ENCODE measurements around the gene PLXNB1. TPM values are rescaled to one million over a fixed set of nuclear protein-coding genes. Genes with fewer than 3 reads are reported as not detected.

The PLXNB1 gene
- total RNA-seq, 1 donor from 2014 or later: 160 TPM

DNA sequence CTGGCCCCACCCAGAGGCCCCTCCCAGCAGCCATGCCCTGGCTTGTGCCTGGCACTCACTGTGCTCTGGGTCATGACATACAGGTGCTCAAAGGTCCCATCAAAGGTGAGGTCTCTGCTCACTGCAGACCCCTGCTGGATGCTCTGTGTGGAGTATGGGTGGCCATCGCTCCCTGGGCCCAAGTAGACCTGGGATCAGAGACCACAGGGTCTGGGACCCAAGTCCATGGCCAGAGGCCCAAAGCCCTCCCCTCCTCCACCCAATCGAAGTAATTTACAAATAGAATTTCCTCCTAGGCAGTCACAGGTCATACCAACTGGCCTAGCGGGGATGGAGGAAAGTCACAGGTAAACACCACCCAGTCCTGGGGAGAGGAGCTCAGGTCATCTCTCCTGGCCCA is 7.6 kb downstream of the PLXNB1 start:
- Histone ChIP-seq H3K27me3 (no peaks in the 10 kb centered on the region), H3K9me3 (no peaks in the 10 kb centered on the region), H3K4me1 (peaks cover 18 to 38% of the 10 kb centered on the region in 2 donors), H3K36me3 (peaks cover 46 to 63% of the 10 kb centered on the region in 2 donors), H3K4me3 (no peak overlapping the region), H3K27ac (peak overlapping the region in 1 of 2 donors; percentile 10)
- TF ChIP-seq, protein P1, sequence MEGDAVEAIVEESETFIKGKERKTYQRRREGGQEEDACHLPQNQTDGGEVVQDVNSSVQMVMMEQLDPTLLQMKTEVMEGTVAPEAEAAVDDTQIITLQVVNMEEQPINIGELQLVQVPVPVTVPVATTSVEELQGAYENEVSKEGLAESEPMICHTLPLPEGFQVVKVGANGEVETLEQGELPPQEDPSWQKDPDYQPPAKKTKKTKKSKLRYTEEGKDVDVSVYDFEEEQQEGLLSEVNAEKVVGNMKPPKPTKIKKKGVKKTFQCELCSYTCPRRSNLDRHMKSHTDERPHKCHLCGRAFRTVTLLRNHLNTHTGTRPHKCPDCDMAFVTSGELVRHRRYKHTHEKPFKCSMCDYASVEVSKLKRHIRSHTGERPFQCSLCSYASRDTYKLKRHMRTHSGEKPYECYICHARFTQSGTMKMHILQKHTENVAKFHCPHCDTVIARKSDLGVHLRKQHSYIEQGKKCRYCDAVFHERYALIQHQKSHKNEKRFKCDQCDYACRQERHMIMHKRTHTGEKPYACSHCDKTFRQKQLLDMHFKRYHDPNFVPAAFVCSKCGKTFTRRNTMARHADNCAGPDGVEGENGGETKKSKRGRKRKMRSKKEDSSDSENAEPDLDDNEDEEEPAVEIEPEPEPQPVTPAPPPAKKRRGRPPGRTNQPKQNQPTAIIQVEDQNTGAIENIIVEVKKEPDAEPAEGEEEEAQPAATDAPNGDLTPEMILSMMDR (IDR thresholded peaks at IDR 0.05): no peak
- intact Hi-C loops (cut with DNase I): no loop called here
- DNase-seq (ENCODE audit: low spot score in 2 of 2): no peak

DNA sequence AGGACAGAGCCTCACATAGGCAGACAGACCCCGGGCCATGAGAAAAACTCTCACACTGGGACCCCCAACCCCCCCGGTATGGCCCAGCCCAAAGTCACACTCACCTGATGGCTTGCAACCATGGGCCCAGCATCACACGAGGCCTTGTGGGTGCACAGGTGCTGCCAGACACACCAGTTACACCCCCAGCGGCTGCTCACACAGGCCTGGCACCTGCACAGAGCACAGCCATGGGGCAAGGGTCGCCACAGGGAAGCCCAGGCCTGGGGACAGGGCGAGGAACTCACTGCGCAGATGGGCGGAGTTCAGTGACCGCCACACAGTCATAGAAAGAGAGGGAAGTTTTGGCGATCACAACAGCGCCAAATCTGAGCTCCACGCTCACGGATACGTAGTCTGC is 9.3 kb downstream of the PLXNB1 start:
- no peak for DNase-seq (ENCODE audit: low spot score in 2 of 2)
- H3K4me1 ChIP-seq: peaks cover 10 to 25% of the 10 kb centered on the region in 2 donors
- H3K9me3 ChIP-seq: no peaks in the 10 kb centered on the region
- peaks cover 63 to 80% of the 10 kb centered on the region in 2 donors for H3K36me3 ChIP-seq
- H3K27ac ChIP-seq: peak overlapping the region in 1 of 2 donors; percentile 30
- H3K4me3 ChIP-seq: no peak overlapping the region
- intact Hi-C loops (cut with DNase I): no loop called here
- TF ChIP-seq, protein P1 (IDR thresholded peaks at IDR 0.05): no peak
- no peaks in the 10 kb centered on the region for H3K27me3 ChIP-seq

DNA sequence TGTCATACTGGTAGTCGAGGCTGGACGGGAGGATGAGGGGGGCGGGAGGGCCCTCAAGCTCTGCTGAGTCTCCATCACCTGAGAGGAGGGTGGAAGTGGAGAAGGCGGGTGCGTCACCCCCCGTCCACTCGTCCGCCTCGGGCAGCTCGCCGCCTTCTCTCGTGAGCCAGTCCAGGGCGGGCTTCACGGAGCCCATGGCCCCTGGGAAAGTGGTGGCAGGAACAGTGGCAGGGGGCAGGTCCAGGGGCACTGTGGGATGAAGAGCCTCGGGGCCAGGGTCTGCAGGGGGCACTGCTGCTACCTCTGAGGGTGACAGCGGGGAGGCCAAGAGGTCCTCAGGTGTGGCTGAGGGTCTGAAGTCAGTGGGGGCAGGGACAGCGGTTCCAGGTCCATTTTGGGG is 10.3 kb downstream of the PLXNB1 start:
- no peak for DNase-seq (ENCODE audit: low spot score in 2 of 2)
- TF ChIP-seq, protein P1 (IDR thresholded peaks at IDR 0.05): no peak
- Histone ChIP-seq H3K27ac (no peak overlapping the region), H3K4me3 (no peak overlapping the region), H3K4me1 (peaks cover 6 to 18% of the 10 kb centered on the region in 2 donors), H3K36me3 (peaks cover 73 to 90% of the 10 kb centered on the region in 2 donors), H3K9me3 (no peaks in the 10 kb centered on the region), H3K27me3 (no peaks in the 10 kb centered on the region)
- intact Hi-C loops (cut with DNase I): no loop called here

DNA sequence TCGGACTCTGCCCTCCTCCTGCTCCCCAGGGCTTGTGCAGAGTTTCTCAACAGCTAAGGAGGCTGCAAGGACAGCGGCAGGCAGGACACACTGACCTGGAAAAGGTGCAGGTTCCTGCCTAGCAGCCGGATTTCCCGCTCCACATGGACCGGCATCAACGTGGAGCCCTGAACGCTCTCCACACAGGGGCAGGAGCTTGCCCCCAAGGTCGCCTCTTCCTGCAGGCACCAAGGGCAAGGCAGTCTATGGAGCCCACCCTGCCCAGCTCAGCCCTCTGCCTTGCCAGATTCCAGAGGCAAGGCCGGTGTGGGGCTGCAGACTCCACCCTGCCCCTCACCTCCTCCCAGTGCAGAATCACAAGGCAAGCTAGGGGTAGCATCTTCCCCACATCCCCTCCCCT is 10.7 kb downstream of the PLXNB1 start:
- Histone ChIP-seq H3K36me3 (peaks cover 76 to 91% of the 10 kb centered on the region in 2 donors), H3K4me1 (peaks cover 3 to 17% of the 10 kb centered on the region in 2 donors), H3K27me3 (no peaks in the 10 kb centered on the region), H3K4me3 (no peak overlapping the region), H3K27ac (no peak overlapping the region), H3K9me3 (no peaks in the 10 kb centered on the region)
- TF ChIP-seq, protein P1 (IDR thresholded peaks at IDR 0.05): no peak
- intact Hi-C loops (cut with DNase I): no loop called here
- no peak for DNase-seq (ENCODE audit: low spot score in 2 of 2)

DNA sequence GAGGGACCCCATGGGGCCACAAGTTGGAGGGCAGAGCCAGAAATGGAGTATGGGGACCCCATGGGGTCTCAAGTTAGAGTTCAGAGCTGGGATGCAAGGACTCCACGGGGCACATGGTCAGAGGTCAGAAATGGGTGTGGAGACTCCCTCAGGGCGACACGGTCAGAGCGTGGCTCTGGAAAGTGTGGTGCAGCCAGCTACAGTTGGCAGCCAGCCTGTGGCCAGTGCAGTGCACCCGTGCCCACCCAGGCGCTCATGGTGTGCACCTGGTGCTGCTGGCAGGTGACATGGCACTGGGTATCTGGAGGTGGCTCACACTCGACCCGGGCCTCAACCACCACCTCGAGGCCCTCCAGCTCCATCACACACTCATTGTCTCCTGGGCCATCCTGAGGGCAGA is 11.2 kb downstream of the PLXNB1 start:
- peaks cover 0 to 17% of the 10 kb centered on the region in 2 donors for H3K4me1 ChIP-seq
- no peaks in the 10 kb centered on the region for H3K27me3 ChIP-seq
- no peak overlapping the region for H3K4me3 ChIP-seq
- H3K36me3 ChIP-seq: peaks cover 73 to 92% of the 10 kb centered on the region in 2 donors
- TF ChIP-seq, protein P1 (IDR thresholded peaks at IDR 0.05): no peak
- no peak overlapping the region for H3K27ac ChIP-seq
- intact Hi-C loops (cut with DNase I): no loop called here
- H3K9me3 ChIP-seq: no peaks in the 10 kb centered on the region
- no peak for DNase-seq (ENCODE audit: low spot score in 2 of 2)

DNA sequence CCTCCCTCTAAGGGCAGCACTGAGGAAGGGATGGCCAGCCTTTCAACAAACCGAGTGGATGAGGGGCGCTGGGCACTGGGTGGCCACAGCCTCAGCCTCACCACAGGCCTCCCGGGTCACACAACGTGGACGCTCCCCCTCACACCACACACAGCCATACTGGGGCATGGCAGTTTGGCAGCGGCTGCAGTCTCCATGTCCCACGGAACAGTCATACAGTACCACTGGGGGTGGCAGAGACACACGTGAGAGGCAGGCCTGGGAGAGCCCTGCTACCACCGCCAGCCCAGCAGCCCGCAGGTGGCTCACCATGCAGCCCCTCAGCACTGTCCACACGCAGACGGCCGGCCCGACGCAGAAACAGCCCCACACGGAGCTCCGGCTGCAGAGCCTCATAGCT is 11.7 kb downstream of the PLXNB1 start:
- intact Hi-C loops (cut with DNase I): no loop called here
- DNase-seq (ENCODE audit: low spot score in 2 of 2): no peak
- no peak overlapping the region for H3K4me3 ChIP-seq
- H3K4me1 ChIP-seq: peaks cover 0 to 14% of the 10 kb centered on the region in 2 donors
- H3K36me3 ChIP-seq: peaks cover 73 to 89% of the 10 kb centered on the region in 2 donors
- TF ChIP-seq, protein P1 (IDR thresholded peaks at IDR 0.05): no peak
- no peaks in the 10 kb centered on the region for H3K27me3 ChIP-seq
- H3K27ac ChIP-seq: no peak overlapping the region
- no peaks in the 10 kb centered on the region for H3K9me3 ChIP-seq

All from ascending aorta (tissue), 2 donors.